Panc1 (cell line): ENCODE data around the gene NUDT22. TPM values are rescaled to one million over a fixed set of nuclear protein-coding genes. Genes with fewer than 3 reads are reported as not detected.

ENCODE experiments used
- ATAC-seq: fragments of 200-7000 bp; cut with Tn5 transposase; 2 replicates; pipeline ENCODE4 v1.9.1; 2020; ENCODE audit warnings: mild to moderate bottlenecking, moderate library complexity
- BruUV-seq: library from RNA; stranded (reverse); fragments of 400-500 nt; replicated peaks from 2 replicates; lab custom pipeline; 2021; lab: Mats Ljungman, UMichigan
- CTCF ChIA-PET: fragments of 300-600 bp; sonication (Branson Sonifier 250); formaldehyde crosslinking; loops from one replicate; lab custom pipeline; 2022; ENCODE audit warnings: antibody characterized with exemption; lab: Charles Lee
- POLR2A ChIA-PET: fragments of 300-600 bp; sonication (Branson Sonifier 250); formaldehyde crosslinking; loops from one replicate; lab custom pipeline; 2022; ENCODE audit warnings: antibody characterized with exemption; lab: Charles Lee
- DNase-seq: peaks from one replicate; pipeline ENCODE4 v3.0.0-alpha.2; 2010; ENCODE audit warnings: low read depth, low spot score
- H3K27ac ChIP-seq: 2 replicates; pipeline ENCODE4 v1.5.1; 2011; ENCODE audit warnings: mild to moderate bottlenecking, low read length, inconsistent platforms
- H3K27me3 ChIP-seq: fragments of 200-500 bp; sonication (Bioruptor generic); 2 replicates; pipeline ENCODE4 v1.6.0; 2014; ENCODE audit warnings: low read length, inconsistent platforms; ENCODE audit not compliant: control insufficient read depth, insufficient read depth
- H3K36me3 ChIP-seq: fragments of 200-500 bp; sonication (Bioruptor generic); 2 replicates; pipeline ENCODE4 v1.5.1; 2014; ENCODE audit warnings: inconsistent platforms, mild to moderate bottlenecking, low read length, moderate library complexity; ENCODE audit not compliant: control insufficient read depth, insufficient read depth
- H3K4me1 ChIP-seq: 2 replicates; pipeline ENCODE4 v1.5.1; 2011; ENCODE audit warnings: inconsistent platforms, mild to moderate bottlenecking, low read length, moderate library complexity; ENCODE audit not compliant: control insufficient read depth, insufficient read depth
- H3K4me3 ChIP-seq, 2 experiments: 2 replicates each; pipeline ENCODE4 v1.5.1; 2011 to 2012; ENCODE audit warnings: low read depth in 2 of 2, low read length in 2 of 2, mild to moderate bottlenecking in 2 of 2, inconsistent platforms in 1 of 2, moderate library complexity in 1 of 2
- H3K9me3 ChIP-seq: fragments of 200-500 bp; sonication (Bioruptor generic); 2 replicates; pipeline ENCODE4 v1.5.1; 2014; ENCODE audit warnings: low read depth, mild to moderate bottlenecking, inconsistent platforms, low read length, moderate library complexity; ENCODE audit not compliant: control insufficient read depth, insufficient read depth
- CTCF ChIP-seq: fragments of 450-650 bp; IDR thresholded peaks from 2 replicates; pipeline ENCODE4 v1.5.1; 2017; ENCODE audit warnings: mild to moderate bottlenecking
- POLR2AphosphoS5 ChIP-seq: IDR thresholded peaks from 2 replicates; pipeline ENCODE4 v1.6.1; 2012; ENCODE audit warnings: mild to moderate bottlenecking, low read depth, low read length, moderate library complexity
- REST ChIP-seq, 2 experiments: IDR thresholded peaks; 2 replicates each; pipeline ENCODE4 v1.6.1; 2011 to 2012; ENCODE audit warnings: low read depth in 2 of 2, control low read depth in 1 of 2, low read length in 1 of 2, mild to moderate bottlenecking in 1 of 2, moderate library complexity in 1 of 2; ENCODE audit not compliant: insufficient read depth in 1 of 2
- SIN3A ChIP-seq: IDR thresholded peaks from 2 replicates; pipeline ENCODE4 v1.6.1; 2012; ENCODE audit warnings: low read depth, mild to moderate bottlenecking, low read length, moderate library complexity, borderline replicate concordance; ENCODE audit not compliant: insufficient read depth
- TCF7L2 ChIP-seq: IDR thresholded peaks from 2 replicates; pipeline ENCODE4 v1.6.1; 2011; ENCODE audit warnings: mild to moderate bottlenecking, low read depth, low read length, inconsistent platforms
- in situ Hi-C: cut with HindIII; loops from 2 replicates; pipeline ENCODE4 v1.10.0; 2016; ENCODE audit warnings: low sequenced_read_pairs, low pct_unique_long_range_greater_than_20kb
- intact Hi-C: fragments of 100-400 bp; cut with micrococcal nuclease; formaldehyde crosslinking; loops from one replicate; pipeline ENCODE4 v1.10.0; 2022; ENCODE audit not compliant: unreplicated experiment
- total RNA-seq: library from RNA; stranded (reverse); gene quantifications from one replicate; pipeline ENCODE4 v1.2.1, GENCODE V29; 2021; ENCODE audit not compliant: unreplicated experiment

NUDT22 gene
- total RNA-seq, 1 experiment from 2014 or later = 98.8 TPM

GRCh38 chr11:64258356-64258755 lies 32.3 kb downstream of the NUDT22 start:
- no TSS peak for BruUV-seq
- CTCF ChIA-PET = no interaction called here
- in situ Hi-C loops = no loop called here
- ATAC-seq = no peak
- no peak for DNase-seq
- Histone ChIP-seq H3K27me3 (no peaks in the 10 kb centered on the region), H3K4me1 (peaks cover 7% of the 10 kb centered on the region), H3K9me3 (no peaks in the 10 kb centered on the region), H3K27ac (no peak overlapping the region), H3K4me3 (no peak overlapping the region), H3K36me3 (no peaks in the 10 kb centered on the region; the same call in 1 of the 2 replicates)
- intact Hi-C loops = no loop called here
- POLR2A ChIA-PET = interaction anchor here (0.5 kb wide), 1 partner anchor 150 kb away, joined by 3 read pairs; no protein-coding TSS in a partner anchor
- TF ChIP-seq REST (IDR thresholded peaks at IDR 0.05; ENCODE audit: insufficient read depth in 1 of 2, low read depth in 2 of 2, low read length in 1 of 2) (no peak), TCF7L2 (no peak), POLR2AphosphoS5 (no peak), CTCF (no peak), SIN3A (no peak)

- ATAC-seq = no peak
- H3K27me3 ChIP-seq = no peaks in the 10 kb centered on the region
- peaks cover 3% of the 10 kb centered on the region; the same call in 1 of the 2 replicates for H3K4me1 ChIP-seq
- CTCF ChIA-PET = no interaction called here
- in situ Hi-C loops = no loop called here
- H3K9me3 ChIP-seq = no peaks in the 10 kb centered on the region
- no TSS peak for BruUV-seq
- no peak overlapping the region for H3K27ac ChIP-seq
- no peak overlapping the region for H3K4me3 ChIP-seq
- H3K36me3 ChIP-seq = no peaks in the 10 kb centered on the region; the same call in 1 of the 2 replicates
- intact Hi-C loops = no loop called here
- DNase-seq = no peak
- POLR2A ChIA-PET = interaction anchor here (0.5 kb wide), 1 partner anchor 149 kb away, joined by 3 read pairs; no protein-coding TSS in a partner anchor
- no peak for TF ChIP-seq REST (IDR thresholded peaks at IDR 0.05; ENCODE audit: insufficient read depth in 1 of 2, low read depth in 2 of 2, low read length in 1 of 2)
- TF ChIP-seq POLR2AphosphoS5 = no peak
- TF ChIP-seq CTCF = no peak
These were observed 33.0 kb downstream of the NUDT22 start for GRCh38 chr11:64258946-64259532.
